H9 (cell line): ENCODE data around the gene MGAT4B. TPM values are rescaled to one million over a fixed set of nuclear protein-coding genes. Genes with fewer than 3 reads are reported as not detected.

ENCODE experiments used
- DNase-seq: peaks from one replicate; pipeline ENCODE4 v3.0.0-alpha.2; 2017
- H2AFZ ChIP-seq: one replicate; pipeline ENCODE4 v1.6.1; 2013; ENCODE audit warnings: mild to moderate bottlenecking, low read length, control low read depth, moderate library complexity
- H2AK5ac ChIP-seq: 2 replicates; pipeline ENCODE4 v1.6.1; 2013; ENCODE audit warnings: low read length, control low read depth, mixed read lengths; ENCODE audit not compliant: insufficient read length
- H2BK120ac ChIP-seq: one replicate; pipeline ENCODE4 v1.6.1; 2013; ENCODE audit warnings: low read depth, mild to moderate bottlenecking, low read length, control low read depth, inconsistent platforms; ENCODE audit not compliant: poor library complexity, severe bottlenecking
- H2BK12ac ChIP-seq: 2 replicates; pipeline ENCODE4 v1.6.1; 2013; ENCODE audit warnings: low read length, control low read depth, mixed read lengths, low read depth; ENCODE audit not compliant: insufficient read length
- H2BK15ac ChIP-seq: 2 replicates; pipeline ENCODE4 v1.6.1; 2013; ENCODE audit warnings: low read depth, low read length, control low read depth
- H2BK20ac ChIP-seq: one replicate; pipeline ENCODE4 v1.6.1; 2013; ENCODE audit warnings: low read depth, mild to moderate bottlenecking, low read length, control low read depth, inconsistent platforms; ENCODE audit not compliant: poor library complexity, severe bottlenecking
- H2BK5ac ChIP-seq: 2 replicates; pipeline ENCODE4 v1.6.1; 2013; ENCODE audit warnings: low read length, control low read depth, mixed read lengths; ENCODE audit not compliant: insufficient read length
- H3K14ac ChIP-seq: 2 replicates; pipeline ENCODE4 v1.6.1; 2013; ENCODE audit warnings: low read length, control low read depth; ENCODE audit not compliant: insufficient read depth
- H3K18ac ChIP-seq: 2 replicates; pipeline ENCODE4 v1.6.1; 2013; ENCODE audit warnings: low read depth, mild to moderate bottlenecking, mixed read lengths, low read length, control low read depth; ENCODE audit not compliant: insufficient read length
- H3K23ac ChIP-seq: 2 replicates; pipeline ENCODE4 v1.6.1; 2013; ENCODE audit warnings: low read length, control low read depth, mixed read lengths, low read depth; ENCODE audit not compliant: insufficient read length
- H3K23me2 ChIP-seq: 2 replicates; pipeline ENCODE4 v1.6.1; 2013; ENCODE audit warnings: low read depth, mild to moderate bottlenecking, mixed read lengths, low read length, control low read depth; ENCODE audit not compliant: insufficient read length, poor library complexity, severe bottlenecking
- H3K27ac ChIP-seq: 2 replicates; pipeline ENCODE4 v1.5.1; 2013; ENCODE audit warnings: low read length, control low read depth, mixed read lengths, low read depth; ENCODE audit not compliant: insufficient read length
- H3K27me3 ChIP-seq: 2 replicates; pipeline ENCODE4 v1.6.1; 2013; ENCODE audit warnings: low read length, control low read depth, inconsistent platforms; ENCODE audit not compliant: insufficient read depth
- H3K4ac ChIP-seq: 2 replicates; pipeline ENCODE4 v1.6.1; 2013; ENCODE audit warnings: low read depth, mild to moderate bottlenecking, control low read depth, inconsistent platforms, low read length, moderate library complexity
- H3K4me1 ChIP-seq: 2 replicates; pipeline ENCODE4 v1.6.1; 2013; ENCODE audit warnings: low read length, control low read depth, inconsistent platforms; ENCODE audit not compliant: insufficient read depth
- H3K4me2 ChIP-seq: 2 replicates; pipeline ENCODE4 v1.6.1; 2013; ENCODE audit warnings: low read length, control low read depth, mixed read lengths; ENCODE audit not compliant: insufficient read length, insufficient read depth
- H3K56ac ChIP-seq: 2 replicates; pipeline ENCODE4 v1.6.1; 2013; ENCODE audit warnings: low read depth, mild to moderate bottlenecking, mixed read lengths, low read length, control low read depth; ENCODE audit not compliant: insufficient read length
- H3K79me1 ChIP-seq: 2 replicates; pipeline ENCODE4 v1.6.1; 2013; ENCODE audit warnings: low read depth, mild to moderate bottlenecking, moderate library complexity, low read length, control low read depth, inconsistent platforms; ENCODE audit not compliant: insufficient read depth, poor library complexity, severe bottlenecking
- H3K79me2 ChIP-seq: 2 replicates; pipeline ENCODE4 v1.6.1; 2013; ENCODE audit warnings: low read length, control low read depth, inconsistent platforms; ENCODE audit not compliant: insufficient read depth
- H3K9ac ChIP-seq: 2 replicates; pipeline ENCODE4 v1.6.1; 2013; ENCODE audit warnings: low read length, control low read depth, mixed read lengths; ENCODE audit not compliant: insufficient read length; ENCODE audit errors: extremely low read depth
- H3K9me3 ChIP-seq: one replicate; pipeline ENCODE4 v1.6.1; 2013; ENCODE audit warnings: low read depth, low read length, inconsistent platforms; ENCODE audit not compliant: control insufficient read depth
- H3T11ph ChIP-seq: one replicate; pipeline ENCODE4 v1.6.1; 2013; ENCODE audit warnings: mild to moderate bottlenecking, low read length, control low read depth, inconsistent platforms
- H4K20me1 ChIP-seq: one replicate; pipeline ENCODE4 v1.6.1; 2013; ENCODE audit not compliant: control insufficient read depth, insufficient read length, insufficient read depth
- H4K5ac ChIP-seq: 2 replicates; pipeline ENCODE4 v1.6.1; 2013; ENCODE audit warnings: low read depth, mild to moderate bottlenecking, mixed read lengths, low read length, control low read depth; ENCODE audit not compliant: insufficient read length
- H4K8ac ChIP-seq: replicated peaks from 2 replicates; pipeline ENCODE4 v1.6.1; 2013; ENCODE audit warnings: low read length, control low read depth, mixed read lengths, low read depth; ENCODE audit not compliant: insufficient read length
- H4K91ac ChIP-seq: 2 replicates; pipeline ENCODE4 v1.6.1; 2013; ENCODE audit warnings: low read depth, mild to moderate bottlenecking, moderate library complexity, mixed read lengths, low read length, control low read depth; ENCODE audit not compliant: insufficient read length
- H3K27ac Mint-ChIP-seq, 3 experiments: 2 replicates in 2 of 3; 3 replicates in 1 of 3; pipeline ENCODE4 v1.8.0; 2020 to 2021; ENCODE audit warnings: mixed read lengths in 3 of 3, mild to moderate bottlenecking in 1 of 3, moderate library complexity in 1 of 3
- H3K27me3 Mint-ChIP-seq: 2 replicates; pipeline ENCODE4 v1.8.0; 2021; ENCODE audit warnings: low read depth, mild to moderate bottlenecking, moderate library complexity, mixed read lengths
- H3K36me3 Mint-ChIP-seq, 3 experiments: 2 replicates in 2 of 3; 3 replicates in 1 of 3; pipeline ENCODE4 v1.8.0; 2020 to 2021; ENCODE audit warnings: low read depth in 3 of 3, mixed read lengths in 3 of 3; ENCODE audit not compliant: insufficient read depth in 1 of 3
- H3K4me1 Mint-ChIP-seq, 2 experiments: 2 replicates each; pipeline ENCODE4 v1.8.0; 2020; ENCODE audit warnings: mixed read lengths in 2 of 2
- H3K4me3 Mint-ChIP-seq, 2 experiments: 2 replicates in 1 of 2; 3 replicates in 1 of 2; pipeline ENCODE4 v1.8.0; 2020 to 2021; ENCODE audit warnings: mild to moderate bottlenecking in 2 of 2, mixed read lengths in 2 of 2, moderate library complexity in 1 of 2
- H3K9me3 Mint-ChIP-seq, 2 experiments: 2 replicates in 1 of 2; 3 replicates in 1 of 2; pipeline ENCODE4 v1.8.0; 2020; ENCODE audit warnings: mild to moderate bottlenecking in 2 of 2, mixed read lengths in 2 of 2, moderate library complexity in 1 of 2
- WGBS: extraction: QIAGEN DNeasy Blood & Tissue Kit; methylation state at CpG from one replicate; pipeline ENCODE4 v1.1.7; 2013; ENCODE audit warnings: missing lambda C conversion rate, low lambda C conversion rate, mixed read lengths; ENCODE audit not compliant: insufficient read length; ENCODE audit errors: extremely low coverage; 5-methylcytosine and 5-hydroxymethylcytosine counted together
- total RNA-seq: library from RNA; stranded (reverse); gene quantifications from 2 replicates; pipeline ENCODE4 v1.2.1, GENCODE V29; 2021
- TF ChIP-seq, protein P1 (sequence below): fragments of 200-600 bp; sonication (generic); conservative IDR thresholded peaks from 3 replicates; pipeline ENCODE4 v1.8.0; 2021; ENCODE audit warnings: antibody characterized with exemption, mild to moderate bottlenecking

MGAT4B gene
- total RNA-seq, 1 experiment from 2014 or later, result 147 TPM

DNA sequence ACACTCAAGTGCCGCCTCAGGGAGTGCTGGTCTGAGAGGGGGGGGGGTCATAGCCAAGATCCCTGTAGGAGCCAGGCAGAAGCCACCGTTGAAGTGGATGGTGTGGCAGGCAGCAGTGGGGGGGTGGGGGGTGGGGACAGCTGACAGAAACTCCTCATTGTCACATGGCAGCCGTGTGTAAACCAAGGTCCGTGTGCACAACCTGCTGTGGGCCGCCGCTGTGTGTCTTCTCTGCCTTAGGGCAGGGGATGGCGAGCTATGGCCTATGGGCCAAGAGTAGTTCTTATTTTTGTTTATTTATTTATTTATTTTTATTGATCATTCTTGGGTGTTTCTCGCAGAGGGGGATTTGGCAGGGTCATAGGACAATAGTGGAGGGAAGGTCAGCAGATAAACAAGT, 27.5 kb upstream of the MGAT4B start:
- H3K56ac ChIP-seq, result no peak overlapping the region
- Mint-ChIP-seq H3K27ac (no peak overlapping the region), H3K4me1 (peaks cover 8 to 9% of the 10 kb centered on the region in 2 experiments), H3K4me3 (no peak overlapping the region), H3K9me3 (peaks cover 5 to 14% of the 10 kb centered on the region in 2 experiments; a peak in 4 of 5 replicates), H3K36me3 (peaks cover 66 to 94% (median 87%) of the 10 kb centered on the region in 3 experiments), H3K27me3 (no peaks in the 10 kb centered on the region; the same call in 1 of the 2 replicates)
- no peaks in the 10 kb centered on the region for H3K9me3 ChIP-seq
- no peaks in the 10 kb centered on the region for H3K79me2 ChIP-seq
- H3K4me1 ChIP-seq, result peaks cover 4% of the 10 kb centered on the region; the same call in 1 of the 2 replicates
- no peak overlapping the region for H3K4me2 ChIP-seq
- no peak overlapping the region for H4K91ac ChIP-seq
- no peak overlapping the region for H3K23ac ChIP-seq
- no peak overlapping the region for H4K8ac ChIP-seq
- no peak overlapping the region for H4K5ac ChIP-seq
- H4K20me1 ChIP-seq, result no peaks in the 10 kb centered on the region
- WGBS, result no CpG with 5 or more reads among the region's 8 CpGs
- H2BK12ac ChIP-seq, result no peak overlapping the region
- no peak overlapping the region for H3T11ph ChIP-seq
- H3K23me2 ChIP-seq, result no peaks in the 10 kb centered on the region
- H3K4ac ChIP-seq, result no peak overlapping the region
- H3K27me3 ChIP-seq, result no peaks in the 10 kb centered on the region
- H2BK20ac ChIP-seq, result no peak overlapping the region
- H3K27ac ChIP-seq, result no peak overlapping the region
- H2AFZ ChIP-seq, result no peak overlapping the region
- no peak overlapping the region for H3K18ac ChIP-seq
- H3K79me1 ChIP-seq, result no peaks in the 10 kb centered on the region
- H3K14ac ChIP-seq, result no peak overlapping the region
- TF ChIP-seq, protein P1, sequence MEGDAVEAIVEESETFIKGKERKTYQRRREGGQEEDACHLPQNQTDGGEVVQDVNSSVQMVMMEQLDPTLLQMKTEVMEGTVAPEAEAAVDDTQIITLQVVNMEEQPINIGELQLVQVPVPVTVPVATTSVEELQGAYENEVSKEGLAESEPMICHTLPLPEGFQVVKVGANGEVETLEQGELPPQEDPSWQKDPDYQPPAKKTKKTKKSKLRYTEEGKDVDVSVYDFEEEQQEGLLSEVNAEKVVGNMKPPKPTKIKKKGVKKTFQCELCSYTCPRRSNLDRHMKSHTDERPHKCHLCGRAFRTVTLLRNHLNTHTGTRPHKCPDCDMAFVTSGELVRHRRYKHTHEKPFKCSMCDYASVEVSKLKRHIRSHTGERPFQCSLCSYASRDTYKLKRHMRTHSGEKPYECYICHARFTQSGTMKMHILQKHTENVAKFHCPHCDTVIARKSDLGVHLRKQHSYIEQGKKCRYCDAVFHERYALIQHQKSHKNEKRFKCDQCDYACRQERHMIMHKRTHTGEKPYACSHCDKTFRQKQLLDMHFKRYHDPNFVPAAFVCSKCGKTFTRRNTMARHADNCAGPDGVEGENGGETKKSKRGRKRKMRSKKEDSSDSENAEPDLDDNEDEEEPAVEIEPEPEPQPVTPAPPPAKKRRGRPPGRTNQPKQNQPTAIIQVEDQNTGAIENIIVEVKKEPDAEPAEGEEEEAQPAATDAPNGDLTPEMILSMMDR, result no peak
- no peak overlapping the region for H2BK120ac ChIP-seq
- H2BK15ac ChIP-seq, result no peak overlapping the region
- no peak overlapping the region for H2BK5ac ChIP-seq
- no peak for DNase-seq
- no peak overlapping the region for H3K9ac ChIP-seq
- H2AK5ac ChIP-seq, result no peak overlapping the region
